Upper lobe of left lung (tissue), 4 donors: Measurements from ENCODE around the gene RABL2A.
"Not testable (repeated sequence)": the region's sequence is repeated elsewhere in the genome, so short reads cannot be mapped to it uniquely, and the experiment has no call there.

Source experiments
- EP300 ChIP-seq, 4 donors: sonication (generic); formaldehyde crosslinking; IDR thresholded peaks; one replicate each; pipeline ENCODE4 v1.5.1; 2017; ENCODE audit warnings: antibody characterized with exemption in 4 of 4, control low read depth in 2 of 4
- POLR2A ChIP-seq, 4 donors: fragments of 450-650 bp; IDR thresholded peaks; one replicate each; pipeline ENCODE4 v1.5.1; 2016 to 2017; ENCODE audit warnings: antibody characterized with exemption in 4 of 4, mild to moderate bottlenecking in 2 of 4
- TF ChIP-seq, protein P1 (sequence below), 6 experiments: fragments of 450-650 bp in 4 of 6; fragments of 200-600 bp in 2 of 6; sonication (generic) in 2 of 6; IDR thresholded peaks; one replicate each; pipeline ENCODE4 v1.5.1; 2016 to 2019; ENCODE audit warnings: antibody characterized with exemption in 6 of 6

DNA sequence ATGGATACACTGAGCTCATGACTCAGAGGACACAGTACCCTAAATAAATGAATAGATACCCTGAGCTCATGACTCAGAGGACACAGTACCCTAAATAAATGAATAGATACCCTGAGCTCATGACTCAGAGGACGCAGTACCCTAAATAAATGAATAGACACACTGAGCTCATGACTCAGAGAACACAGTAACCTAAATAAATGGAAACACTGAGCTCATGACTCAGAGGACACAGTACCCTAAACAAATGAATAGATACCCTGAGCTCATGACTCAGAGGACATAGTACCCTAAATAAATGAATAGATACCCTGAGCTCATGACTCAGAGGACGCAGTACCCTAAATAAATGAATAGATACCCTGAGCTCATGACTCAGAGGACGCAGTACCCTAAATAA, 25.5 kb downstream of the RABL2A start:
- TF ChIP-seq, protein P1, sequence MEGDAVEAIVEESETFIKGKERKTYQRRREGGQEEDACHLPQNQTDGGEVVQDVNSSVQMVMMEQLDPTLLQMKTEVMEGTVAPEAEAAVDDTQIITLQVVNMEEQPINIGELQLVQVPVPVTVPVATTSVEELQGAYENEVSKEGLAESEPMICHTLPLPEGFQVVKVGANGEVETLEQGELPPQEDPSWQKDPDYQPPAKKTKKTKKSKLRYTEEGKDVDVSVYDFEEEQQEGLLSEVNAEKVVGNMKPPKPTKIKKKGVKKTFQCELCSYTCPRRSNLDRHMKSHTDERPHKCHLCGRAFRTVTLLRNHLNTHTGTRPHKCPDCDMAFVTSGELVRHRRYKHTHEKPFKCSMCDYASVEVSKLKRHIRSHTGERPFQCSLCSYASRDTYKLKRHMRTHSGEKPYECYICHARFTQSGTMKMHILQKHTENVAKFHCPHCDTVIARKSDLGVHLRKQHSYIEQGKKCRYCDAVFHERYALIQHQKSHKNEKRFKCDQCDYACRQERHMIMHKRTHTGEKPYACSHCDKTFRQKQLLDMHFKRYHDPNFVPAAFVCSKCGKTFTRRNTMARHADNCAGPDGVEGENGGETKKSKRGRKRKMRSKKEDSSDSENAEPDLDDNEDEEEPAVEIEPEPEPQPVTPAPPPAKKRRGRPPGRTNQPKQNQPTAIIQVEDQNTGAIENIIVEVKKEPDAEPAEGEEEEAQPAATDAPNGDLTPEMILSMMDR (IDR thresholded peaks at IDR 0.05) = not testable (repeated sequence)
- TF ChIP-seq POLR2A, EP300 (IDR thresholded peaks at IDR 0.05): not testable (repeated sequence)
